Fibroblast of pulmonary artery (primary cell): ENCODE data around the gene ARMH1.
A peak's percentile ranks its signal among the peaks of the same experiment; 100 is the strongest.
"Not testable (repeated sequence)": the region's sequence is repeated elsewhere in the genome, so short reads cannot be mapped to it uniquely, and the experiment has no call there.

ENCODE experiments used
- DNase-seq: peaks from one replicate; pipeline ENCODE4 v3.0.0-alpha.2; 2010; ENCODE audit warnings: low read depth
- H3K4me3 ChIP-seq: replicated peaks from 2 replicates; pipeline ENCODE4 v1.5.1; 2011; ENCODE audit warnings: low read depth, mild to moderate bottlenecking, control low read depth, low read length, moderate library complexity
- TF ChIP-seq, protein P1 (sequence below): IDR thresholded peaks from 2 replicates; pipeline ENCODE4 v1.5.1; 2011; ENCODE audit warnings: mild to moderate bottlenecking, control low read depth, low read length, inconsistent platforms; ENCODE audit errors: missing control alignments

Gene ARMH1

DNA sequence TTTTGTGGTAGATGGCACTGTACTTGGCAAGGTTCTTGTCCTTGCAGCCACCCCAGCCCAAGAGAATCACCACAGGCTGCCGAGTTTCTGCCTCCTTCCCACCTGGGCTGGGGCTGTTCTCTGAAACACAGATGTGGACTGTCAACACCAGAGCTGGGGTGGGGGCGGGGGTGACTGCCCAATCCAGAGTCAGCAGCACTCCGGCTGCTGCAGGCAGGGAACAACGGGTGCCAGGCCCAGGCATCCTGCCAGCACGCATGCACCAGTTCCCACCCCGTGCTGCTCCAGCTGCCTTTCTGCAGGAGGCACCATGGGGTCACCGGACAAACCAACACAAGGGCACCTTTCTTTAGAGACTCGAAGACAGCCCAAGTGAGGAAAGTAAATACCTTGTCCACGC lies 14.3 kb upstream of the ARMH1 start:
- DNase-seq, result peak; percentile 26
- TF ChIP-seq, protein P1, sequence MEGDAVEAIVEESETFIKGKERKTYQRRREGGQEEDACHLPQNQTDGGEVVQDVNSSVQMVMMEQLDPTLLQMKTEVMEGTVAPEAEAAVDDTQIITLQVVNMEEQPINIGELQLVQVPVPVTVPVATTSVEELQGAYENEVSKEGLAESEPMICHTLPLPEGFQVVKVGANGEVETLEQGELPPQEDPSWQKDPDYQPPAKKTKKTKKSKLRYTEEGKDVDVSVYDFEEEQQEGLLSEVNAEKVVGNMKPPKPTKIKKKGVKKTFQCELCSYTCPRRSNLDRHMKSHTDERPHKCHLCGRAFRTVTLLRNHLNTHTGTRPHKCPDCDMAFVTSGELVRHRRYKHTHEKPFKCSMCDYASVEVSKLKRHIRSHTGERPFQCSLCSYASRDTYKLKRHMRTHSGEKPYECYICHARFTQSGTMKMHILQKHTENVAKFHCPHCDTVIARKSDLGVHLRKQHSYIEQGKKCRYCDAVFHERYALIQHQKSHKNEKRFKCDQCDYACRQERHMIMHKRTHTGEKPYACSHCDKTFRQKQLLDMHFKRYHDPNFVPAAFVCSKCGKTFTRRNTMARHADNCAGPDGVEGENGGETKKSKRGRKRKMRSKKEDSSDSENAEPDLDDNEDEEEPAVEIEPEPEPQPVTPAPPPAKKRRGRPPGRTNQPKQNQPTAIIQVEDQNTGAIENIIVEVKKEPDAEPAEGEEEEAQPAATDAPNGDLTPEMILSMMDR, result no peak

DNA sequence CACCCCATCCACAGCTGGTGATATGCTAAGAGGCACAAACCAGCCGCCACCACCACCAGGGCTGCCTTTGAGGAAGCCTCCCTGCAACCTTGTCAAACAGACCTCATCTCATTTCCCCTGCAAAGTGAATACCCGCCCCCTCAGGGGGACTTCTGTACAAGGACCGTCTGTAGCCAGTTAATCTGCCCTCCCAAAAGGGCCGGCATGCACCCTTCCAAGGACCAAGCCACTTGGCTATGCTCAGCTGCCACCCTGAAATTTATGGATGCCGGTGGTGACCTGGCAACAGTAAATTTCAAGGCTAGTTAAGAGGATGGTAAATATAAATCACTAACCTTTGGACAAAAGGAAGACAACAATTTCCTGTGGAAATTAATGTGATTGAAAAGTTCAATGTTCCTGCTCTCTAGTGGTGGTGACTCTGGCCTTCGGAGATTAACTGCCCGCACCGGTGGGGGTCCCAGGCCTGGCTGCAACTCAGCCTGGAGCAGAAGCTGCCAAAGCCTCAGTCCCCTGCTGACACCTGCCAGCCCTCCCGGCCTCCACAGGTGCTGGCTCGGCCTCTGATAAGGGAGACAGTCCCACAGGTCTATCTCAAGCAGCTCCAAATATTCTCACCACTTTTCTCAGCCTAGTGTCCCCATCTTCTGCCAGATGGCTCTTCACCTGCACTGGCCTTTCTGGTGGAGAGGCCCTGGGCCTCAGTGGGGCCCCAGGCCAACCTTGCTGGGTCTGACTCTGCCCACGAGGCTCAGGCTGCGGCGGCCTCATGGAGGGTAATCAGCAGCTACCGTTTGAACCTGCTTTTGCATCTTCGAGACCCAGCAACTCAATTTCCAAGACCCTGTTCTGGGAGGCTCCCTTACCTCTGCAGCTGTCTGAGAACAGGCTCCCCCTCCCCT lies 12.5 kb upstream of the ARMH1 start:
- TF ChIP-seq, protein P1, result no peak
- no peak overlapping the region for H3K4me3 ChIP-seq
- DNase-seq, result no peak

More for the DNA sequence above, 14.3 kb upstream of the ARMH1 start:
- no peak overlapping the region for H3K4me3 ChIP-seq

DNA sequence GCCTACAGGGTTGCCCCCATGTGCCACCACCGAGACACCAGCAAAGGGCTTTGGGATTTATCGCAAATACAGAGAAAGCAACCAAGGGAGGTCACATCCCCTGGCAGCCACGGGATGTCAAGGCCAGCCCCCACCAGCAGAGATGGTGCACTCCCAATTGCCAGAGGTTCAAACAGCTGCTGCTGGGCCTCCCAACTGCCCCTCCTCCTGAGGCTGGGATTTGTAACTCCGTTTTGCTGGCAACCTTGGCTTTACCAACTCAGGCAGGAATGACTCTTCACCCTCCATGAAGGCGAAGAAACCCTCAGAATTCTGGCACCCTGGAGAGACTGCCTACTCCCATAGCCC lies 11.9 kb upstream of the ARMH1 start:
- TF ChIP-seq, protein P1, result no peak
- no peak for DNase-seq
- no peak overlapping the region for H3K4me3 ChIP-seq

DNA sequence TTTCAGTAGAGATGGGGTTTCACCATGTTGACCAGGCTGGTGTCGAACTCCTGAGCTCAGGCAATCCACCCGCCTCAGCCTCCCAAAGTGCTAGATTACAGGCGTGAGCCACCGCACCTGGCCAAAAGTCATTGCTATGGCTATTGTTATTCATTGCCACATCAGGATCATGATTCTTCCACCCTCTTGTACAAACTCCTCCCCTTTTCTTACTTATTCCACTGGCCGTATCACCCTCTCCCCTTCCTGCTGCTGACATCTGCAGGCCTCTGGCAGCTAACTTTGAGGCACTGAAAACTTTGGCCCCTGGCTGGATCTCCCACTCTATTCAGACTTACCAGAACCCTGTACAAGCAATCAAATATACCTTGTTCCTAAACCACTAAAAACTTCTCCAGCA lies 11.1 kb upstream of the ARMH1 start:
- DNase-seq, result no peak
- no peak overlapping the region for H3K4me3 ChIP-seq
- TF ChIP-seq, protein P1, result no peak

DNA sequence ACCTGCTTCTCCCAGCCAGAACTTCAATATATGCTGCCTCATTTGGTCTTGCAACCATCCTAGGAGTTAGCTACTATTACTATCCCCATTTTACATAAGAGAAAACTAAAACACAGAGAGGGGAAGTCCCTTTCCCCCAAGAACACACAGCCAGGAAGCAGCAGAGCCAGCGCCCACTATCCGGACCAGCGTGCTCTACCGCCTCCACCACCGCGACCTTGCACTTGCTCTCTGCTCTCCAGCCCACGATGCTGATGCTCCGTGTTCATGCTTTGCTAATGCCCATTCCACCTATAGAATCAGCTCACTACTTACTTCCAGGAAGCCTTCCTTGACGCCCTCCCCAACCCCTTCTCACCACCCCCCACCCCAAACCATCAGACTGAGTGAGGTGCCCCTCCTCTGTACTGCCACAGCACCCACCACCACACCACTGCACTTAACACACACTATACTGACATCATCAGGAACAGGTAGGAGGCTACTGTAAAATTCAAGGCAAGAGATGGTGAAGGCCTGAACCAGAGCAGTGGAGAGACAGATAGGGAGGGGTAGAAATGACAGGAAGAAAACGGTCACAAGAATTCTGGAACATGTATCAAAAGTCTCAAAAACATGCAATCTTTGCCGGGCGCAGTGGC lies 9.7 kb upstream of the ARMH1 start:
- no peak for DNase-seq
- TF ChIP-seq, protein P1, result no peak
- no peak overlapping the region for H3K4me3 ChIP-seq

DNA sequence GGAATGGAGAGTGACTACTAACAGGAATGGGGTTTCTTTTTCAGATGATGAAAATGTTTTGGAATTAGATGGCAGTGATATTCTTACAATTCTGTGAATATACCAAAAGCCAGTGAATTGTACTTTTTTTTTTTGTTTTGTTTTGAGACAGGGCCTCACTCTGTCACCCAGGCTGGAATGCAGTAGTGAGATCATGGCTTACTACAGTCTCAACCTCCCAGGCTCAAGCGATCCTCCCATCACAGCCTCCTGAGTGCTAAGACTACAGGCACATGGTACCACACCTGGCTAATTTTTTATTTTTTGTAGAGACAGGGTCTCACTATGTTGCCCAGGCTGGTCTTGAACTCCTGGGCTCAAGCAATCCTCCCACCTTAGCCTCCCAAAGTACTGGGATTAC lies 7.8 kb upstream of the ARMH1 start:
- DNase-seq, H3K4me3 ChIP-seq: not testable (repeated sequence)

DNA sequence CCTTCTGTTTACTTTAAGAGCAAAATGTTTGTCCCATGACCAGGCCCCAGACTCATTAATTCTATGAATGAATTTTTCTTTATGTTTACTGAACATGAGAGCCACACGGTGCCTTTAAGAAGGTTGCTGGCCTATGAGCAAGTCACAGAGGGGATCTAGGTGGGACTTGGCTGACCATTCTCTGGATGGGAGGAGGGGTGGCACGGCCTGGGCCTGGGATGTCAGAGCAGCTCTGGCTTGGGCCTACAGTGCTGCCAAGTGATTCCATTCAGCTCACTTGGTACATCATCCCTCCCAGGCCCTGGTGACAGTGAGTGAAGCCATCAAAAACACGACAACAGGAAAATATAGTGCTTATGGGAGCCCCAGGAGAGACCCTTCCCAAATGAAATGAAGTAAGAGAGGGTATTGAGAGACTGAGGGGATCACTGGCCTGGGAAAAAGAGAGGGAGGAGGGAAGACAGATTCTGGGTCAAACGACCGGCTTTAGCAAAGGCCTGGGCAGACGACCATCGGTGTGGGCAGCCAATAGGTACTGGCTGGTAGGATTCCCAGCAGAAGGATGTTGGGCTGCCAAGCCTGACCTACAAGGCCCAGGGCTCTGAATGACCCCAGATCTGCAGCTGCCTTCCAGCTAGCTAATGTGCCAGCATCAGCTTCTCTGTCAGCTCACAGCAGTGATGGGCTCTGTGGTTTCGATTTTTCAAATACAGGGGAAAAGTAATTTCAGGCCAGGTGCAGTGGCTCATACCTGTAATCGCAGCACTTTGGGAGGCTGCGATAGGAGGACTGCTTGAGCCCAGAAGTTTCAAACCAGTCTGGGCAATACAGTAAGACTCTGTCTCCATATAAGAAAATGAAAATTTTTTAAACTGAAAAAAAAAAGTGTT lies 3.5 kb upstream of the ARMH1 start:
- H3K4me3 ChIP-seq, result no peak overlapping the region
- no peak for DNase-seq
- TF ChIP-seq, protein P1, result no peak
